Panc1 (cell line): ENCODE results near the gene MEGF10. TPM values are rescaled to one million over a fixed set of nuclear protein-coding genes. Genes with fewer than 3 reads are reported as not detected.

Experiments
- ATAC-seq: fragments of 200-7000 bp; cut with Tn5 transposase; 2 replicates; pipeline ENCODE4 v1.9.1; 2020; ENCODE audit warnings: mild to moderate bottlenecking, moderate library complexity
- BruUV-seq: library from RNA; stranded (reverse); fragments of 400-500 nt; replicated peaks from 2 replicates; lab custom pipeline; 2021; lab: Mats Ljungman, UMichigan
- CTCF ChIA-PET: fragments of 300-600 bp; sonication (Branson Sonifier 250); formaldehyde crosslinking; loops from one replicate; lab custom pipeline; 2022; ENCODE audit warnings: antibody characterized with exemption; lab: Charles Lee
- POLR2A ChIA-PET: fragments of 300-600 bp; sonication (Branson Sonifier 250); formaldehyde crosslinking; loops from one replicate; lab custom pipeline; 2022; ENCODE audit warnings: antibody characterized with exemption; lab: Charles Lee
- DNase-seq: peaks from one replicate; pipeline ENCODE4 v3.0.0-alpha.2; 2010; ENCODE audit warnings: low read depth, low spot score
- H3K27ac ChIP-seq: 2 replicates; pipeline ENCODE4 v1.5.1; 2011; ENCODE audit warnings: mild to moderate bottlenecking, low read length, inconsistent platforms
- H3K27me3 ChIP-seq: fragments of 200-500 bp; sonication (Bioruptor generic); 2 replicates; pipeline ENCODE4 v1.6.0; 2014; ENCODE audit warnings: low read length, inconsistent platforms; ENCODE audit not compliant: control insufficient read depth, insufficient read depth
- H3K36me3 ChIP-seq: fragments of 200-500 bp; sonication (Bioruptor generic); 2 replicates; pipeline ENCODE4 v1.5.1; 2014; ENCODE audit warnings: inconsistent platforms, mild to moderate bottlenecking, low read length, moderate library complexity; ENCODE audit not compliant: control insufficient read depth, insufficient read depth
- H3K4me1 ChIP-seq: 2 replicates; pipeline ENCODE4 v1.5.1; 2011; ENCODE audit warnings: inconsistent platforms, mild to moderate bottlenecking, low read length, moderate library complexity; ENCODE audit not compliant: control insufficient read depth, insufficient read depth
- H3K4me3 ChIP-seq, 2 experiments: 2 replicates each; pipeline ENCODE4 v1.5.1; 2011 to 2012; ENCODE audit warnings: low read depth in 2 of 2, low read length in 2 of 2, mild to moderate bottlenecking in 2 of 2, inconsistent platforms in 1 of 2, moderate library complexity in 1 of 2
- H3K9me3 ChIP-seq: fragments of 200-500 bp; sonication (Bioruptor generic); 2 replicates; pipeline ENCODE4 v1.5.1; 2014; ENCODE audit warnings: low read depth, mild to moderate bottlenecking, inconsistent platforms, low read length, moderate library complexity; ENCODE audit not compliant: control insufficient read depth, insufficient read depth
- CTCF ChIP-seq: fragments of 450-650 bp; IDR thresholded peaks from 2 replicates; pipeline ENCODE4 v1.5.1; 2017; ENCODE audit warnings: mild to moderate bottlenecking
- POLR2AphosphoS5 ChIP-seq: IDR thresholded peaks from 2 replicates; pipeline ENCODE4 v1.6.1; 2012; ENCODE audit warnings: mild to moderate bottlenecking, low read depth, low read length, moderate library complexity
- REST ChIP-seq, 2 experiments: IDR thresholded peaks; 2 replicates each; pipeline ENCODE4 v1.6.1; 2011 to 2012; ENCODE audit warnings: low read depth in 2 of 2, control low read depth in 1 of 2, low read length in 1 of 2, mild to moderate bottlenecking in 1 of 2, moderate library complexity in 1 of 2; ENCODE audit not compliant: insufficient read depth in 1 of 2
- SIN3A ChIP-seq: IDR thresholded peaks from 2 replicates; pipeline ENCODE4 v1.6.1; 2012; ENCODE audit warnings: low read depth, mild to moderate bottlenecking, low read length, moderate library complexity, borderline replicate concordance; ENCODE audit not compliant: insufficient read depth
- TCF7L2 ChIP-seq: IDR thresholded peaks from 2 replicates; pipeline ENCODE4 v1.6.1; 2011; ENCODE audit warnings: mild to moderate bottlenecking, low read depth, low read length, inconsistent platforms
- in situ Hi-C: cut with HindIII; loops from 2 replicates; pipeline ENCODE4 v1.10.0; 2016; ENCODE audit warnings: low sequenced_read_pairs, low pct_unique_long_range_greater_than_20kb
- intact Hi-C: fragments of 100-400 bp; cut with micrococcal nuclease; formaldehyde crosslinking; loops from one replicate; pipeline ENCODE4 v1.10.0; 2022; ENCODE audit not compliant: unreplicated experiment
- total RNA-seq: library from RNA; stranded (reverse); gene quantifications from one replicate; pipeline ENCODE4 v1.2.1, GENCODE V29; 2021; ENCODE audit not compliant: unreplicated experiment

MEGF10 gene
- total RNA-seq, 1 experiment from 2014 or later = not detected

- POLR2A ChIA-PET = no interaction called here
- Histone ChIP-seq H3K36me3 (no peaks in the 10 kb centered on the region), H3K9me3 (no peaks in the 10 kb centered on the region), H3K27ac (no peak overlapping the region), H3K27me3 (no peaks in the 10 kb centered on the region; the same call in 1 of the 2 replicates), H3K4me3 (no peak overlapping the region), H3K4me1 (no peaks in the 10 kb centered on the region)
- CTCF ChIA-PET = no interaction called here
- intact Hi-C loops (no loop called here), in situ Hi-C loops (no loop called here)
- no peak for ATAC-seq
- DNase-seq = no peak
- TF ChIP-seq SIN3A (no peak), CTCF (no peak), POLR2AphosphoS5 (no peak), REST (IDR thresholded peaks at IDR 0.05; ENCODE audit: insufficient read depth in 1 of 2, low read depth in 2 of 2, low read length in 1 of 2) (no peak), TCF7L2 (no peak)
- BruUV-seq = no TSS peak
These were observed 35.8 kb upstream of the MEGF10 start for GRCh38 chr5:127254729-127255284.

GRCh38 chr5:127256886-127257597 lies 33.6 kb upstream of the MEGF10 start:
- Histone ChIP-seq H3K27ac (no peak overlapping the region), H3K27me3 (no peaks in the 10 kb centered on the region; the same call in none of the 2 replicates), H3K9me3 (no peaks in the 10 kb centered on the region), H3K4me3 (no peak overlapping the region), H3K4me1 (no peaks in the 10 kb centered on the region), H3K36me3 (no peaks in the 10 kb centered on the region)
- POLR2A ChIA-PET = interaction anchor here (0.6 kb wide), 1 partner anchor 471 kb away, joined by 5 read pairs; no protein-coding TSS in a partner anchor
- CTCF ChIA-PET = no interaction called here
- TF ChIP-seq REST (IDR thresholded peaks at IDR 0.05; ENCODE audit: insufficient read depth in 1 of 2, low read depth in 2 of 2, low read length in 1 of 2) (no peak), POLR2AphosphoS5 (no peak), CTCF (no peak)
- BruUV-seq = no TSS peak
- in situ Hi-C loops (no loop called here), intact Hi-C loops (no loop called here)
- no peak for DNase-seq
- no peak for ATAC-seq
